ENCODE measurements around the gene PDK2.

- TF ChIP-seq CTCF (IDR thresholded peaks at IDR 0.05) (no peak), POLR2A (IDR thresholded peaks at IDR 0.05) (no peak), EP300 (IDR thresholded peaks at IDR 0.05) (no peak), POLR2AphosphoS5 (IDR thresholded peaks at IDR 0.05) (no peak)
These were observed 31.4 kb upstream of the PDK2 start for GRCh38 chr17:50063561-50064252.
